Subcutaneous adipose tissue (tissue), 4 donors: ENCODE data around the gene CDV3. TPM values are rescaled to one million over a fixed set of nuclear protein-coding genes. Genes with fewer than 3 reads are reported as not detected.

ENCODE experiments used
- total RNA-seq, 4 donors: library from RNA; depleted of rRNA; stranded (reverse); fragments of >200 nt; gene quantifications; one replicate each; pipeline ENCODE4 v1.1.0, GENCODE V29; 2016
- TF ChIP-seq, protein P1 (sequence below): fragments of 450-650 bp; IDR thresholded peaks from one replicate; pipeline ENCODE4 v1.5.1; 2016; ENCODE audit warnings: low read depth, mild to moderate bottlenecking, control low read depth, antibody characterized with exemption, moderate library complexity

CDV3 gene
- total RNA-seq, 4 donors from 2014 or later, result 157 to 246 (median 176) TPM

DNA sequence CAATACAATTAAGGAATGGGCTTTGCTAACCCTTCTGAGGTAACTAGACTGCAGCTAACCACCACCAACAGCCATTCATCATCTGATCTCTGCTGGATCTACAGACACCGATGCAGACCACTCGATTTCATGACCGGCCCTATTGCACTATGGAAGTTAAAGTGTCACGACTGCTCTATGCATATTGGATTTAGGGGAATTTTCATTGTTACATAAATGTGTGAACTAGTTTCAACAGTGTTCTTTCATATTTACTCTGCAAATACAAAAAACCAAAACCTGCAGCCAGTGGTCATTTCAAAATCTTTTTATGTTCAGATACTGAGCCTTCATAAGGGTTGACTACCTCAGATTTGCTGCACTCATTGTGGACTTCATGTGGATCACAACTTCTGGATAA is 14.5 kb downstream of the CDV3 start:
- TF ChIP-seq, protein P1, sequence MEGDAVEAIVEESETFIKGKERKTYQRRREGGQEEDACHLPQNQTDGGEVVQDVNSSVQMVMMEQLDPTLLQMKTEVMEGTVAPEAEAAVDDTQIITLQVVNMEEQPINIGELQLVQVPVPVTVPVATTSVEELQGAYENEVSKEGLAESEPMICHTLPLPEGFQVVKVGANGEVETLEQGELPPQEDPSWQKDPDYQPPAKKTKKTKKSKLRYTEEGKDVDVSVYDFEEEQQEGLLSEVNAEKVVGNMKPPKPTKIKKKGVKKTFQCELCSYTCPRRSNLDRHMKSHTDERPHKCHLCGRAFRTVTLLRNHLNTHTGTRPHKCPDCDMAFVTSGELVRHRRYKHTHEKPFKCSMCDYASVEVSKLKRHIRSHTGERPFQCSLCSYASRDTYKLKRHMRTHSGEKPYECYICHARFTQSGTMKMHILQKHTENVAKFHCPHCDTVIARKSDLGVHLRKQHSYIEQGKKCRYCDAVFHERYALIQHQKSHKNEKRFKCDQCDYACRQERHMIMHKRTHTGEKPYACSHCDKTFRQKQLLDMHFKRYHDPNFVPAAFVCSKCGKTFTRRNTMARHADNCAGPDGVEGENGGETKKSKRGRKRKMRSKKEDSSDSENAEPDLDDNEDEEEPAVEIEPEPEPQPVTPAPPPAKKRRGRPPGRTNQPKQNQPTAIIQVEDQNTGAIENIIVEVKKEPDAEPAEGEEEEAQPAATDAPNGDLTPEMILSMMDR, result no peak

DNA sequence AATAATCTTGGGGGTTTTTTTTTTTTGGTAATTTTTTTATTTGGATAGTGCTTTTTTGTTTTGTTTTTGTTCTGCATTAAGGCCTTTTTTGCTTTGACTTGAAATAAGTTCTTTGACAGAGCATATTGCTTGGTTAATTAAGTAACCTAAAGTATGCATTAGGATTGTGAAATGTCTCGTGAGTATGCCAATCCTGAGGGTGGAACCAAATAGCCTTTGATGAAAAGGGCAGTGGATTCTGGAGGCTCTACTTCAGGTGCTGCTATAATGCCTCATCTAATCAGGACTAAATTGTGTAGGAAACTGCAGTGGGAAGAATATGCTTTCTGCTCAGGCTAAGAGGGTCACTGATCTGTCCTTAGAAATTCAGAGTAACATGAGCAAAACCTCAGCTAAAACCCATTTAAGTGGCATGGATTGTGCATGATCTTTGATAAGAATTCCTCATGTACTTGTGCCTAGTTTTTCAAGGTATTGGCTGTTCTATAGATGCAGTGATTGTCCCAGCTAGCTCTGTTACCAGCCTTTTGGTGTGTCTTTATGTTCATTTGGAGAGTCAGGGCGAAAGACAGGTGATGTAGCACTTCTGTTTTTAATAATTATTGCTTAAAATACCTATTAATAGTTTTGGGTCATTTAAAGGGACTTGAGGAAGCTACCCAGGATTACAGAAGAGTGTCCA is 15.4 kb downstream of the CDV3 start:
- TF ChIP-seq, protein P1, result no peak

DNA sequence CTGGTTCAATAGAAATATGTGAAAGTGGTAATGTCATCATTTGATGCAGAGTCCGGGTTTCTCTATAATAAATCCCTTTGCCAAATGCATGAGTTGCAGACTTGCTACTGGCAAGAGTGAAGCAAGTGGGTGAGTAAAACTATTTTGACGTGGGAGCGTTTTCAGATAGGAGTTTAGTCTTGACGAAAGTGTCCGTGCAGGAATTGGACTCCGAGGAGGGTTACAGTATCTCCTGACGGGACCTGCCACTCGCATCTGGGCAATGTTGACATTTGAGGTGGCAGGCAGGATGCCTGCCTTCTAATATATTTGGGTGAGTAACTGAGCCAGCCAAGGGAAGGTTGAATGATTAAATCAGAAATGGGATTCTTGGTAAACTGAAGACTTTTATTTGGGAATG is 16.0 kb downstream of the CDV3 start:
- TF ChIP-seq, protein P1, result no peak

DNA sequence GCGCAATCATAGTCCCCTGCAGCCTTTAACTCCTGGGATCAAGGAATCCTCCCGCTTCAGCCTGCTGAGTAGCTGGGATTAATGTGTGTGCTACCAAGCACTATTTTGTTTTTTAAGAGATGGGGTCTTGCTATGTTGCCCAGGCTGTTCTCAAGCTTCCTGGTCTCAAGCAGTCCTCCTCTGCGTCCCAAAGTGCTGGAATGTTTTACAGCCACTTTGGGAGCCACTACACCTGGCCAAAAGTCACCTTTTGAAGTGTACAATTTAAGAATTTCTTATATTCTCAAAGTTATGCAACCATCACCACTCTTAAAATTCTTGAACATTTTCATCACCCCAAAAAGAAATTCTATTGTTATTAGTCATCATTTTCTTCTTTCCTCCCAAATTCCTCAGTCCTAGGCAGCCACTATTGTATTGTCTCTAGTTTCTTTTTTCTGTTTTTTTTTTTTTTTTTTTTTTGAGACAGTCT is 17.8 kb downstream of the CDV3 start:
- TF ChIP-seq, protein P1, result no peak

DNA sequence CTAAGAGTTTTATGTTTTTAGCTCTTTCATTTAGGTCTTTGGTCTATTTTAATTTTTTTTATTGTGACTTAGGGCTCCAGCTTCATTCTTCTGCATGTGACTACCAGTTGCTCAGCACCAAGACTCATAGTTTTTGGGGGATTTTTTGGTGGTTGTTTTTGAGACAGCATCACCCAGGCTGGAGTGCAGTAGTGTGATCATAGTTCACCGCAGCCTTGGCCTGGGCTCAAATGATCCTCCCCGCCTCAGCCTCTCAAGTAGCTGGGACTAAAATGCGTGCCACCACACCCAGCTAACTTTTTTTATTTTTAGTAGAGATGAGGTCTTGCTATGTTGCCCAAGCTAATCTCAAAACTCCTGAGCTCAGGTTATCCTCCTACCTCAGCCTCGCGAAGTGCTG is 19.4 kb downstream of the CDV3 start:
- TF ChIP-seq, protein P1, result no peak

DNA sequence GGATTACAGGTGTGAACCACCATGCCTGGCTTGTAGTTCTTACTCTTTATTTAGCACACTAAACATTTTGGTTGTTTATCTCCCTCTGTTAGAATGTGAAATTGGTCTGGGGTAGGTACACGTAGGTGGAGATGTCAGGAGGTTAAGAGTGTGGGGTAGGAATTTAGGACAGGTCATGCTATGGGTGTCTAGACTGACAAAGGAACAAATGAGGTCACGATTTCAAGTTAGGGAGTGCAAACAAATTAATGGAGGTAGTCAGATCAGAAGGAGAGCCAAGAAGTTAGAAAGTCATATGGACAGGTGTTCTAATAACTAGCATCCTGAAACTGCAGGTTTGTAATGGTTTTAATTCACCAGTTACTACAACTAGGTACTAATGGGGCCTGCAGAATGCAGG is 19.8 kb downstream of the CDV3 start:
- TF ChIP-seq, protein P1, result no peak

DNA sequence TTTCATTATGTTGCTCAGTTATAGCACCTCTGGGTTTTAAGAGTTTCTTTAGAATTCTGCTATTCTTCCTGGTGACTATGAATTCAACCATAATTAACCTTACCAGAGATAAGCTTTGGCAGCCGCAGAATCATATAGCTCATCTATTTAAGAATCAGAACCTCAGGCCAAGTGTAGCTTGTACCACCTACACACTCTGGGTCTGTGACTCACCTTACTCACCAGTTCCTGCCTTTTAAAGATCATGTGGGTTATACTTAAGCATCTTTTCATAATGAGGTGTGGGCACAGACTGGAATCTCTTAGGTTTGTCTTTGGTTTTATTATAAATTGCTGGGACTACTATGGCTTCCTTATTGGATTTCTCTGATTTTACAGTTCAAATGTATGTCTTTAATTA is 21.9 kb downstream of the CDV3 start:
- TF ChIP-seq, protein P1, result no peak
